Measurements from ENCODE around the gene MTFMT.

DNA sequence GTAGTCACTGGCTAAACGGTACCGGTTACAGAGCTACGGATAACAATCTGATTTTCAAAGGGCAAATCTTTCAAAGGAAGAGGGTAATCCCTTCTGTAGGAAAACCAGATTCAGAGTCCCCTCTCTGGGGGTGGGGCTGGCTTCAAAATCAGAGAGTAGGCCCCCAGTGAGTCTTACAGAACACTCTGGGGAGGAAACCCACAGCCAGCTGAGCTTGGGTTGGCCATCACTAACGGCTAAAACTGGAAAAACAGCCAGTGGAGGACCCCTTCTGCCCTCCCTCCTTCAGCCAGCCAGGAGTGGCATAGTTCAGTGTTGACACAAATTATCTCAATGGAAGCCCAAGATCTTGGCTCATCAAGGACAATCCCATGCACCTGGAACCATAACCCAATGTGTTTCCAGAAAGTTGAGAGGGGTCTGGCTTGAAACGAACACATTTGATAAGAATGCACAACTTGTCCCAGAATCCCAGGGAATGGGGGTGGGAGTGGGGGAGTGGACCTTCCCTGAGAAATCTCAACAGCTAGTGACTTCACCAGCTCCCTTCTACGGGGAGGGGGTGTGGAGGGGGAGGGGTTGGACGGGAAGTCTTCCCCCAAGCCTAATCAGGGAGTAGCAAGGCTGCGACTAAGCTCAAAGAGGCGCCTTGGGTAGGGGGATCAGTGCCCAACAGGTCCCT lies 37.3 kb upstream of the MTFMT start:
- TF ChIP-seq POLR2A (IDR thresholded peaks at IDR 0.05): no peak
- TF ChIP-seq, protein P1, sequence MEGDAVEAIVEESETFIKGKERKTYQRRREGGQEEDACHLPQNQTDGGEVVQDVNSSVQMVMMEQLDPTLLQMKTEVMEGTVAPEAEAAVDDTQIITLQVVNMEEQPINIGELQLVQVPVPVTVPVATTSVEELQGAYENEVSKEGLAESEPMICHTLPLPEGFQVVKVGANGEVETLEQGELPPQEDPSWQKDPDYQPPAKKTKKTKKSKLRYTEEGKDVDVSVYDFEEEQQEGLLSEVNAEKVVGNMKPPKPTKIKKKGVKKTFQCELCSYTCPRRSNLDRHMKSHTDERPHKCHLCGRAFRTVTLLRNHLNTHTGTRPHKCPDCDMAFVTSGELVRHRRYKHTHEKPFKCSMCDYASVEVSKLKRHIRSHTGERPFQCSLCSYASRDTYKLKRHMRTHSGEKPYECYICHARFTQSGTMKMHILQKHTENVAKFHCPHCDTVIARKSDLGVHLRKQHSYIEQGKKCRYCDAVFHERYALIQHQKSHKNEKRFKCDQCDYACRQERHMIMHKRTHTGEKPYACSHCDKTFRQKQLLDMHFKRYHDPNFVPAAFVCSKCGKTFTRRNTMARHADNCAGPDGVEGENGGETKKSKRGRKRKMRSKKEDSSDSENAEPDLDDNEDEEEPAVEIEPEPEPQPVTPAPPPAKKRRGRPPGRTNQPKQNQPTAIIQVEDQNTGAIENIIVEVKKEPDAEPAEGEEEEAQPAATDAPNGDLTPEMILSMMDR (IDR thresholded peaks at IDR 0.05): no peak

Measured in ovary (tissue), 3 donors.